ENCODE measurements around the gene PCLO. TPM values are rescaled to one million over a fixed set of nuclear protein-coding genes. Genes with fewer than 3 reads are reported as not detected.

PCLO gene
- total RNA-seq, 1 experiment from 2014 or later = 3.1 TPM

DNA sequence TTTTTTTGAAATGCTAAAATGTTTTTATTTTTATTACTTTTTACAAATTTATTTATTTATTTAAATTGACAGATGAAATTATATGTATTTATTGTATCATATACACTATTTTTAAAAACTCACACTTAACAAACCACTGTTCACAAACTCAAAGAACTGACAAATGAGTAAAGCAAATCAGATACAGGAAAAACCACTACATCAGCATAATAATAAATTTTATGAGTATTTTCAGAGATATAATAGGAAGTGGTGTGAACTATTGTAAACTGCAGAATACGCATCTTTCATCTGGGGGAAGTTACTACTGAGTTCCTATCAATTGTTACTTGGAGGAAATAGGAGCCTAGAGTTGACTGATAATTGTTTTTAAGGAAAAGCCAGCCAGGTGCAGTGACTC is 150.7 kb downstream of the PCLO start:
- peak overlapping the region in 1 of 3 experiments; percentile 55; a peak in 1 of 7 replicates for H3K27ac Mint-ChIP-seq
- Histone ChIP-seq H3K4me1 (ENCODE audit: insufficient read depth, low read length) (no peaks in the 10 kb centered on the region), H2BK5ac (ENCODE audit: insufficient read length, low read length) (no peak overlapping the region), H3K23ac (ENCODE audit: insufficient read length, low read depth, low read length) (no peak overlapping the region), H3K56ac (ENCODE audit: insufficient read length, low read depth, low read length) (no peak overlapping the region), H4K5ac (ENCODE audit: insufficient read length, low read depth, low read length) (no peak overlapping the region), H2BK12ac (ENCODE audit: insufficient read length, low read depth, low read length) (no peak overlapping the region), H3K14ac (ENCODE audit: insufficient read depth, low read length) (no peak overlapping the region), H3K27me3 (ENCODE audit: insufficient read depth, low read length) (no peaks in the 10 kb centered on the region), H3T11ph (ENCODE audit: low read length) (no peak overlapping the region), H2BK20ac (ENCODE audit: low read depth, low read length, poor library complexity, severe bottlenecking) (no peak overlapping the region), H3K9me3 (ENCODE audit: control insufficient read depth, low read depth, low read length) (no peaks in the 10 kb centered on the region), H3K4ac (ENCODE audit: low read depth, low read length) (no peak overlapping the region), H2AK5ac (ENCODE audit: insufficient read length, low read length) (no peak overlapping the region), H3K79me2 (ENCODE audit: insufficient read depth, low read length) (no peaks in the 10 kb centered on the region), H2BK15ac (ENCODE audit: low read depth, low read length) (no peak overlapping the region), H2AFZ (ENCODE audit: low read length) (no peak overlapping the region), H3K79me1 (ENCODE audit: insufficient read depth, low read depth, low read length, poor library complexity, severe bottlenecking) (no peaks in the 10 kb centered on the region), H4K8ac (replicated peaks; ENCODE audit: insufficient read length, low read depth, low read length) (no peak overlapping the region), H3K18ac (ENCODE audit: insufficient read length, low read depth, low read length) (no peak overlapping the region), H4K91ac (ENCODE audit: insufficient read length, low read depth, low read length) (no peak overlapping the region), H3K4me2 (ENCODE audit: insufficient read depth, insufficient read length, low read length) (no peak overlapping the region), H3K9ac (ENCODE audit: extremely low read depth, insufficient read length, low read length) (no peak overlapping the region), H3K23me2 (ENCODE audit: insufficient read length, low read depth, low read length, poor library complexity, severe bottlenecking) (no peaks in the 10 kb centered on the region), H2BK120ac (ENCODE audit: low read depth, low read length, poor library complexity, severe bottlenecking) (no peak overlapping the region), H3K27ac (ENCODE audit: insufficient read length, low read depth, low read length) (no peak overlapping the region), H4K20me1 (ENCODE audit: control insufficient read depth, insufficient read depth, insufficient read length) (no peaks in the 10 kb centered on the region)
- H3K27me3 Mint-ChIP-seq (ENCODE audit: low read depth) = no peaks in the 10 kb centered on the region
- no peaks in the 10 kb centered on the region for H3K36me3 Mint-ChIP-seq (ENCODE audit: insufficient read depth in 1 of 3, low read depth in 3 of 3)
- TF ChIP-seq, protein P1, sequence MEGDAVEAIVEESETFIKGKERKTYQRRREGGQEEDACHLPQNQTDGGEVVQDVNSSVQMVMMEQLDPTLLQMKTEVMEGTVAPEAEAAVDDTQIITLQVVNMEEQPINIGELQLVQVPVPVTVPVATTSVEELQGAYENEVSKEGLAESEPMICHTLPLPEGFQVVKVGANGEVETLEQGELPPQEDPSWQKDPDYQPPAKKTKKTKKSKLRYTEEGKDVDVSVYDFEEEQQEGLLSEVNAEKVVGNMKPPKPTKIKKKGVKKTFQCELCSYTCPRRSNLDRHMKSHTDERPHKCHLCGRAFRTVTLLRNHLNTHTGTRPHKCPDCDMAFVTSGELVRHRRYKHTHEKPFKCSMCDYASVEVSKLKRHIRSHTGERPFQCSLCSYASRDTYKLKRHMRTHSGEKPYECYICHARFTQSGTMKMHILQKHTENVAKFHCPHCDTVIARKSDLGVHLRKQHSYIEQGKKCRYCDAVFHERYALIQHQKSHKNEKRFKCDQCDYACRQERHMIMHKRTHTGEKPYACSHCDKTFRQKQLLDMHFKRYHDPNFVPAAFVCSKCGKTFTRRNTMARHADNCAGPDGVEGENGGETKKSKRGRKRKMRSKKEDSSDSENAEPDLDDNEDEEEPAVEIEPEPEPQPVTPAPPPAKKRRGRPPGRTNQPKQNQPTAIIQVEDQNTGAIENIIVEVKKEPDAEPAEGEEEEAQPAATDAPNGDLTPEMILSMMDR (conservative IDR thresholded peaks at IDR 0.05) = no peak
- peaks cover 3% of the 10 kb centered on the region in 2 experiments; a peak in 1 of 4 replicates for H3K4me1 Mint-ChIP-seq
- no peak overlapping the region for H3K4me3 Mint-ChIP-seq
- H3K9me3 Mint-ChIP-seq = no peaks in the 10 kb centered on the region
- no peak for DNase-seq
- no CpG with 5 or more reads among the region's 1 CpG for WGBS (ENCODE audit: extremely low coverage, insufficient read length, low lambda C conversion rate)
